Right lobe of liver (tissue), 6 donors: Measurements from ENCODE around the gene TSHR. TPM values are rescaled to one million over a fixed set of nuclear protein-coding genes. Genes with fewer than 3 reads are reported as not detected.

Experiments used
- ATAC-seq, 4 donors: fragments of 200-7000 bp; cut with Tn5 transposase; one replicate each; pipeline ENCODE4 v1.9.1; 2020; ENCODE audit warnings: mild to moderate bottlenecking in 4 of 4, moderate library complexity in 4 of 4
- DNase-seq, 3 donors: peaks; one replicate each; pipeline ENCODE4 v3.0.0-alpha.2; 2020
- H3K27ac ChIP-seq, 3 donors: fragments of 200-600 bp; one replicate each; pipeline ENCODE4 v1.8.0; 2022
- H3K27me3 ChIP-seq, 2 donors: fragments of 200-600 bp; one replicate each; pipeline ENCODE4 v1.8.0; 2022
- H3K36me3 ChIP-seq, 4 donors: fragments of 200-600 bp; sonication (generic) in 1 of 4; one replicate each; pipeline versions ENCODE4 v1.5.1 to v1.8.0; 2017 to 2022; ENCODE audit warnings: control low read depth in 1 of 4
- H3K4me1 ChIP-seq, 4 donors: fragments of 200-600 bp; sonication (generic) in 1 of 4; one replicate each; pipeline versions ENCODE4 v1.5.1 to v1.8.0; 2017 to 2022; ENCODE audit warnings: control low read depth in 1 of 4
- H3K4me3 ChIP-seq, 3 donors: fragments of 200-600 bp; one replicate each; pipeline ENCODE4 v1.8.0; 2022
- H3K9me3 ChIP-seq, 4 donors: fragments of 200-600 bp; sonication (generic) in 1 of 4; one replicate each; pipeline versions ENCODE4 v1.5.1 to v1.8.0; 2017 to 2022; ENCODE audit warnings: control low read depth in 1 of 4
- CTCF ChIP-seq, 4 donors: fragments of 200-600 bp in 3 of 4; fragments of 450-650 bp in 1 of 4; IDR thresholded peaks; one replicate each; pipeline versions ENCODE4 v1.5.1 to v1.8.0; 2016 to 2022; ENCODE audit warnings: antibody characterized with exemption in 4 of 4, mild to moderate bottlenecking in 2 of 4
- POLR2A ChIP-seq: fragments of 450-650 bp; IDR thresholded peaks from one replicate; pipeline ENCODE4 v1.6.1; 2017; ENCODE audit warnings: antibody characterized with exemption, mild to moderate bottlenecking
- WGBS: methylation state at CpG from one replicate; pipeline ENCODE4 v1.1.6; 2018; ENCODE audit warnings: low coverage, low lambda C conversion rate; ENCODE audit not compliant: insufficient coverage; ENCODE audit errors: missing lambda C conversion rate; 5-methylcytosine and 5-hydroxymethylcytosine counted together
- intact Hi-C, 2 donors: fragments of 100-400 bp; cut with DNase I; formaldehyde crosslinking; loops; one replicate each; pipeline versions ENCODE4 v1.11.2 to v1.14.1; 2022
- total RNA-seq, 6 experiments: library from RNA; depleted of rRNA in 2 of 6; stranded (reverse); fragments of >200 nt in 2 of 6; fragmentation: NEBNext Ultra II Directional in 3 of 6; extraction: Animal tissue kit (Norgen Biotek cat#: 25700) in 3 of 6; gene quantifications; one replicate each; pipeline versions ENCODE4 v1.1.0 to v1.2.4, GENCODE V29; 2016 to 2023
- donor health status: DM: no; HTN: yes; CAD: no.
- donor health status: DM: no; HTN: no; CAD: no.
- donor health status: DM: no; HTN: no; CAD: no.
- donor health status: DM: no; HTN: yes; CAD: no.
- donor health status: DM: no; HTN: yes; CAD: no.

TSHR gene
- total RNA-seq, 6 experiments from 2014 or later = 0.37 TPM; not detected in 5

- Histone ChIP-seq H3K36me3 (no peaks in the 10 kb centered on the region), H3K4me3 (no peak overlapping the region), H3K4me1 (peaks cover 0 to 17% (median 0%) of the 10 kb centered on the region in 4 donors), H3K27me3 (no peaks in the 10 kb centered on the region), H3K27ac (no peak overlapping the region), H3K9me3 (no peaks in the 10 kb centered on the region)
- ATAC-seq (no peak), DNase-seq (no peak)
- no peak for TF ChIP-seq POLR2A
- intact Hi-C loops = no loop called here
- WGBS = 69% methylated on average over 6 of the region's 6 CpGs
Measured at GRCh38 chr14:80988735-80989429, 33.5 kb downstream of the TSHR start.

- Histone ChIP-seq H3K4me3 (no peak overlapping the region), H3K36me3 (no peaks in the 10 kb centered on the region), H3K27ac (no peak overlapping the region), H3K9me3 (no peaks in the 10 kb centered on the region), H3K4me1 (peaks cover 0 to 17% (median 0%) of the 10 kb centered on the region in 4 donors), H3K27me3 (no peaks in the 10 kb centered on the region)
- no peak for TF ChIP-seq CTCF (IDR thresholded peaks at IDR 0.05)
- TF ChIP-seq POLR2A = no peak
- DNase-seq (no peak), ATAC-seq (peak; percentile 71 to 79 (median 74))
- intact Hi-C loops = loop anchor here in 1 of 2 donors (10.0 kb wide), 1 partner anchor 172 kb away; no protein-coding TSS in a partner anchor
- WGBS = 16% methylated on average over 3 of the region's 3 CpGs
Measured at GRCh38 chr14:80992580-80992979, 37.2 kb downstream of the TSHR start.

- intact Hi-C loops = loop anchor here in 1 of 2 donors (10.0 kb wide), 1 partner anchor 169 kb away; no protein-coding TSS in a partner anchor
- Histone ChIP-seq H3K36me3 (no peaks in the 10 kb centered on the region), H3K4me1 (peaks cover 0 to 17% (median 0%) of the 10 kb centered on the region in 4 donors), H3K9me3 (no peaks in the 10 kb centered on the region), H3K27ac (no peak overlapping the region), H3K27me3 (no peaks in the 10 kb centered on the region), H3K4me3 (no peak overlapping the region)
- WGBS = 16% methylated on average over 13 of the region's 13 CpGs
- TF ChIP-seq POLR2A (no peak), CTCF (IDR thresholded peaks at IDR 0.05) (peak; percentile 61 to 85 (median 67))
- ATAC-seq (peak; percentile 92 to 97 (median 94)), DNase-seq (peak in 1 of 3 donors; percentile 50)
Measured at GRCh38 chr14:80996049-80996901, 40.9 kb downstream of the TSHR start.

- 59% methylated on average over 6 of the region's 6 CpGs for WGBS
- Histone ChIP-seq H3K36me3 (no peaks in the 10 kb centered on the region), H3K27me3 (no peaks in the 10 kb centered on the region), H3K27ac (no peak overlapping the region), H3K4me1 (no peaks in the 10 kb centered on the region), H3K9me3 (no peaks in the 10 kb centered on the region), H3K4me3 (no peak overlapping the region)
- intact Hi-C loops = no loop called here
- no peak for TF ChIP-seq POLR2A
- no peak for TF ChIP-seq CTCF (IDR thresholded peaks at IDR 0.05)
- ATAC-seq (no peak), DNase-seq (no peak)
Measured at GRCh38 chr14:81001447-81001846, 46.0 kb downstream of the TSHR start.

GRCh38 chr14:81004575-81004974 is 49.2 kb downstream of the TSHR start:
- Histone ChIP-seq H3K27ac (no peak overlapping the region), H3K36me3 (no peaks in the 10 kb centered on the region), H3K9me3 (no peaks in the 10 kb centered on the region), H3K4me3 (no peak overlapping the region), H3K27me3 (no peaks in the 10 kb centered on the region), H3K4me1 (no peaks in the 10 kb centered on the region)
- ATAC-seq (no peak), DNase-seq (no peak)
- 71% methylated on average over 1 of the region's 1 CpG for WGBS
- TF ChIP-seq CTCF (IDR thresholded peaks at IDR 0.05) (no peak), POLR2A (no peak)
- intact Hi-C loops = no loop called here
